ENCODE data around the gene MED25.
"Not testable (repeated sequence)": the region's sequence is repeated elsewhere in the genome, so short reads cannot be mapped to it uniquely, and the experiment has no call there.

The MED25 gene

GRCh38 chr19:49812997-49813861 lies 4.9 kb upstream of the MED25 start, which contains the start of gene FUZ:
Gene FUZ, minus strand, starts transcription at chr19:49813292. Its CDS starts 186 bp downstream, at chr19:49813106.
- peak; percentile 74 to 84 (median 79) for DNase-seq (ENCODE audit: low read depth in 3 of 3, low spot score in 1 of 3)

GRCh38 chr19:49814010-49814409 lies 4.1 kb upstream of the MED25 start:
- no peak for DNase-seq (ENCODE audit: low read depth in 3 of 3, low spot score in 1 of 3)

GRCh38 chr19:49816590-49816989 lies 1.5 kb upstream of the MED25 start:
- no peak for DNase-seq (ENCODE audit: low read depth in 3 of 3, low spot score in 1 of 3)

- DNase-seq (ENCODE audit: low read depth in 3 of 3, low spot score in 1 of 3): no peak
Measured at GRCh38 chr19:49818649-49819370, 721 bp downstream of the MED25 start.

- DNase-seq (ENCODE audit: low read depth in 3 of 3, low spot score in 1 of 3): not testable (repeated sequence)
Measured at GRCh38 chr19:49819452-49820115, 1.5 kb downstream of the MED25 start.

GRCh38 chr19:49820125-49820524 lies 2.0 kb downstream of the MED25 start:
- no peak for DNase-seq (ENCODE audit: low read depth in 3 of 3, low spot score in 1 of 3)

- DNase-seq (ENCODE audit: low read depth in 3 of 3, low spot score in 1 of 3): no peak
Measured at GRCh38 chr19:49823472-49823871, 5.4 kb downstream of the MED25 start.

- no peak for DNase-seq (ENCODE audit: low read depth in 3 of 3, low spot score in 1 of 3)
Measured at GRCh38 chr19:49824662-49825061, 6.6 kb downstream of the MED25 start.

- no peak for DNase-seq (ENCODE audit: low read depth in 3 of 3, low spot score in 1 of 3)
Measured at GRCh38 chr19:49827034-49827433, 8.9 kb downstream of the MED25 start.

- DNase-seq (ENCODE audit: low read depth in 3 of 3, low spot score in 1 of 3): no peak
Measured at GRCh38 chr19:49829200-49829599, 11.1 kb downstream of the MED25 start.

- DNase-seq (ENCODE audit: low read depth in 3 of 3, low spot score in 1 of 3): no peak
Measured at GRCh38 chr19:49829721-49830120, 11.6 kb downstream of the MED25 start.

GRCh38 chr19:49830766-49831165 lies 12.7 kb downstream of the MED25 start:
- DNase-seq (ENCODE audit: low read depth in 3 of 3, low spot score in 1 of 3): no peak

- DNase-seq (ENCODE audit: low read depth in 3 of 3, low spot score in 1 of 3): no peak
Measured at GRCh38 chr19:49831592-49831991, 13.5 kb downstream of the MED25 start.

- no peak for DNase-seq (ENCODE audit: low read depth in 3 of 3, low spot score in 1 of 3)
Measured at GRCh38 chr19:49832556-49832955, 14.5 kb downstream of the MED25 start.

GRCh38 chr19:49833599-49833998 lies 15.5 kb downstream of the MED25 start:
- DNase-seq (ENCODE audit: low read depth in 3 of 3, low spot score in 1 of 3): no peak

- DNase-seq (ENCODE audit: low read depth in 3 of 3, low spot score in 1 of 3): no peak
Measured at GRCh38 chr19:49835562-49835961, 17.5 kb downstream of the MED25 start.

- no peak for DNase-seq (ENCODE audit: low read depth in 3 of 3, low spot score in 1 of 3)
Measured at GRCh38 chr19:49836176-49837008, 18.3 kb downstream of the MED25 start.

GRCh38 chr19:49837009-49837310 lies 18.9 kb downstream of the MED25 start:
- no peak for DNase-seq (ENCODE audit: low read depth in 3 of 3, low spot score in 1 of 3)

GRCh38 chr19:49837425-49837824 lies 19.3 kb downstream of the MED25 start:
- no peak for DNase-seq (ENCODE audit: low read depth in 3 of 3, low spot score in 1 of 3)

- DNase-seq (ENCODE audit: low read depth in 3 of 3, low spot score in 1 of 3): no peak
Measured at GRCh38 chr19:49838885-49839588, 20.9 kb downstream of the MED25 start.
